SKM-1 (cell line): ENCODE measurements around the gene RPS14.
A peak's percentile ranks its signal among the peaks of the same experiment; 100 is the strongest.
"Not testable (repeated sequence)": the region's sequence is repeated elsewhere in the genome, so short reads cannot be mapped to it uniquely, and the experiment has no call there.

Experiments used
- DNase-seq: peaks from one replicate; lab custom pipeline; 2025; ENCODE audit not compliant: unreplicated experiment; lab: John Stamatoyannopoulos, UW

Gene RPS14

DNA sequence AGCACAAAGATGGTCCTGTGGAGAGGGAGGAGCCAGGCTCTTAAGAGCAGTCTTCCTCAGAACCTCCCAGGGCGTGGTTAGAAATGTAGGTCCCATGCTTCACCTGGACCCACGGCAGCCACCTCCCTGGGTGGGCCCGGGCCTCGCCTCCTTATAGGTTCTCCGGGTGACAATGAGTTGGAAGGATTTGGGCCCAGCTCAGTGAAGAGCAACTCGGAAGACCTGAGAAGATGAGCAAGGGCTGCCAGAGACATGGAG, 32.1 kb upstream of the RPS14 start:
- DNase-seq: no peak

DNA sequence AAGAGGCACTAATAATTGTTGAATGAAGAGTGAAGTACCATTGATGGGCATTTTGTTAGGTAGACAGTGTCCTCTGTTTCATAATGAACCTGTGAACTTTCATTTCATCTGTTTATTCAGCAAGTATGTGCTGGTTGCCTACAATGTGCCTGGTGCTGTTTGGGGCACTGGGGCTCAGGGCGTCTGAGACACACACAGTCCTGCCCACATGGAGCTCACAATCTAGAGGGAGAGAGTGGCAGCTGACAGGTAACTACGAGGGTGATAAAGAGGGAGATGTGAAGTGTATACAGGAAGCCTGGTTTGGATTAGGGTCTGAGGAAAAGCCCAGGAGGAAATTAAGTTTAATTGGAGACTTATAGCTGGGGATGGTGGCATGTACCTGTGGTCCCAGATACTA, 29.9 kb upstream of the RPS14 start:
- DNase-seq: no peak

DNA sequence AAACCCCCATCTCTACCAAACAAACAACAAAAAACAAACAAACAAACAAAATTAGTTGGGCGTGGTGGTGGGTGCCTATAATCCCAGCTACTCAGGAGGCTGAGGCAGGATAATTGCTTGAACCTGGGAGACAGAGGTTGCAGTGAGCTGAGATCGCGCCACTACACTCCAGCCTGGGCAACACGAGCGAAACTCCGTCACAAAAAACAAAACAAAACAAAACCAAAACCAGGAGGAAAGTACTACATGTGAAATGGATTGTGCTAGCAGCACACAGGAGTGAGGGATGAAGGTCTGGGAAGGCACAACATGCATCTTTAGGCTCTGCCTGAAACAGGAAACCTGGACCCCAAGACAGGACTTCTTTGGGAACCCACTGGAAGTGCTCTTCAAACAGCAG, 27.0 kb upstream of the RPS14 start:
- DNase-seq: not testable (repeated sequence)

DNA sequence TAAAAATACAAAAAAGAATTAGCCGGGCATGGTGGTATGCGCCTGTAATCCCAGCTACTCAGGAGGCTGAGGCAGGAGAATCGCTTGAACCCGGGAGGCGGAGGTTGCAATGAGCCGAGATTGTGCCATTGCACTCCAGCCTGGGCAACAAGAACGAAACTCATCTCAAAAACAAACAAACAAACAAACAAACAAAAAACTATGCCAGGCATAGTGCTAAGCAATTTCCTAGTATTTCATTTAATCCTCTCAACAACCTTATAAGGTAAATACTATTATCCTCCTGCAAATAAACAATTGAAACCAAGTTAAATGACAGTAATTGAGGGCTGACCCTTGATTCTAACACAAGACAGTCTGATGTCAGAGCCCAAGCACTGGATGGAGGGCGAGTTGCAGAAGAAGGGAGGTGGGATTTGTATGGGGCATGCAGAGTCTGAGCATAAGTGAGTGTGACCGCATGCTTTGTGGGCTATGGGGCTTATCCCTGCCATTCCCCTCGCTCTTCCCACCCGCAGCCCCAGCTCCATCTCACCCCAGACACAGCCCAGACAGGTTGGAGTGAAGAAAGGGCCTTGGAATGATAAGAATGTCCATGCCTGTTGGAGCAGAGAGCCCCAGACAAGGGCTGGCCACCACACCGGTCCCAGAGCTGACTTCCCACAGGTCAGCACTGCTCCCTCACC, 24.3 kb upstream of the RPS14 start:
- no peak for DNase-seq

DNA sequence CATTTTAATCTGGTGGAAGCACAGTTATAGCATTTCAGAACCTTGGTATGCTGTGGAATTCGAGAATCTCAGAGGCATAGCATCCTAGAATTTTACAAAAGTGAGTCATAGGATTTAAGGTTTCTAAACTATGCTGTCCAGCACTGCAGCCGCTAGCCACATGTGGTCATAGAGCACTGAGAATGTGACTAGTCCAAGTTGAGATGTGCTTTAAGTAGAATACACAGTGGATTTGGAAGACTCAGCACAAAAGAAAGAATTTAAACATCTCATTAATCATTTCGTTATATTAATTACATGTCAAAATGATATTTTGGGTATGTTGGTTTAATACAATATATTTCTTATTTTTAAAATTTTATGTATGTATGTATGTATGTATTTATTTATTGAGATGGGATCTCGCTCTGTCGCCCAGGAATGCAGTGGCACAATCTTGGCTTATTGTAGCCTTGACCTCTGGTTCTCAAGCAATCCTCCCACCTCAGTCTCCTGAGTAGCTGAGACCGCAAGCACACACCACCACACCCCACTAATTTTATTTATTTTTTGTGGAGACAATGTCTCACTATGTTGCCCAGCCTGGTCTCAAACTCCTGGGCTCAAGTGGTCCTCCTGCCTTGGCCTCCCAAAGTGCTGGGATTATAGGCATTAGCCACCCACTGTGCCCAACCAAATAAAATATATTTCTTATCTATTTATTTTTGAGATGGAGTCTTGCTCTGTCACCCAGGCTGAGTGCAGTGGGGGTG, 20.4 kb upstream of the RPS14 start:
- no peak for DNase-seq

DNA sequence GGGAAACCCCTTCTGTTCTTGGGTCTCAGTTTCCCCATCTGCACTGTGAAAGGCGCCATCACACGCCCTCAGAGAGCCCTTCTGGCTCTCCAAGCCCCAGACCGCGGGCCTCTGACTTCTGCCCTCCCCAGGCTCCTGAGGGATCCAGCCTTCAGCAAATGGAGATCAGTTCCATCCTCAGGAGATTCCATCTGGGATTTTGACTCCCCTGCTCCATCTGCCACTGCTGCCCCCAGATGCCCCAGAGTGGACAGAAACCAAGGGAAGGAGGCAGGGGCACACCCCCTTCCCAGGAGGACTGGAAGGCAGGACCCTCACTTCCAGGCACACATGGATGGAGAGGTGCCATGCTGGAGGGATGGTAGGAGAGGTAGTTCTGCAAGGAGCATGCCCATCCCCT, 18.7 kb upstream of the RPS14 start:
- no peak for DNase-seq

DNA sequence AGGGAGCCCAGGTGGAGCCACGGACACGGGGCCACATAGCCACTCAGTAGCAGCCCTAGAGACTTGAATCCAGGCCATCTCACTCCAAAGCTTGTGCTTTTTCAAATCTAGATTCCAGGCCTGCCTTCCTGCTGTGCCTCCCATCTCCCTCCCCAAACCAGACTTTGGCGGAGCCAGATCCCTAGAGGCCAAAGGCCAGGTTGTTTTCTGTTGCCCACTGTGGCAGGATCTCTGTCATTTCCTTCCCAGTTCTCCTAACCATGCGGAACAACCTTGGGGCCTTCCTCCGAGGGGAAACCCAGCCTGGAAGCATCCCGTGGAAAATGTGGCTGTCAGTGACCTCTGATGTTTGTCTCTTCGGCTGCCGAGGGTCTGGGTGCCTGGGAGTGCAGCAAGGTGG, 16.4 kb upstream of the RPS14 start:
- DNase-seq: no peak

DNA sequence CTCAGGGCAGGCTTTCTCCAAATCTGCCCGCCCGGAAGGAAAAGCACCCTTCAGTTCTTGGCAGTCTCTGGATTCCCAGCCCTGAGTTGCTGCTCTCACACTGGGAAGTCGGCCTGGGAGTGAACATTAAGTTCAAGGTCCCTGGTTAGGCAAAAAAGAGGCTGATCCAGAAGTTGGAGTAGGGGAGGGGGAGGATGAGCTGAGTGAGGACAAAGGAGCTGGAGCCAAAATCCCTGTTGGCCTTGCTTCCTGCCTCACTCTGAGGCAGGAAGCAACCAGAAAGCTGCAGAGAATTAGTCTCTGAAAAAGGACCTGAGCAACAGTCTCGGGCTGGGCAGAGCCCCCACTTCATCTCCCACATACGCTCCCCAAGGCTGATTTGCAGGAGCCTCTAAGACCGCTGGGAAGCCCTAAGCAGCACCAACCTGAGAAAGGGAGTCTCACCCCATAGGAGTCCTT, 15.0 kb upstream of the RPS14 start:
- no peak for DNase-seq

DNA sequence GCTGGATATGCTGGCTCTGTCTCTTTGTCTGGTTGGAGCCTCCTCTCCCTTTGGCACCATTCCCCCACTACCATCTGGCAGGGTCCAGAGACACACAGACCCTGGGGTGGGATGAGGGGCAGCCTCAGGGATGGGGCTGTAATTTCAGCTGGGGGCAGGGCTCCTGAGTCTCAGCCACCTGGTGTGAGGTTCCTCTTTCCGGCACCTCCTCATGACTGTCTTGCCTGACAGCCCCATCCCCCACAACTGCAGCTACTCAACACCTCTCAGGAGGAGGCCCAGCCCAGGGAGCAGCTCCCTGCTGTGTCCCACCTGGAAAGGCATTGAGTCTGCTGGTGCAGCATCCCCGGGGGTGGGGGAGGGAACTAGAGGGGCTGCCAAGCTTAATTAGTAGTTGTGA, 11.7 kb upstream of the RPS14 start:
- no peak for DNase-seq

DNA sequence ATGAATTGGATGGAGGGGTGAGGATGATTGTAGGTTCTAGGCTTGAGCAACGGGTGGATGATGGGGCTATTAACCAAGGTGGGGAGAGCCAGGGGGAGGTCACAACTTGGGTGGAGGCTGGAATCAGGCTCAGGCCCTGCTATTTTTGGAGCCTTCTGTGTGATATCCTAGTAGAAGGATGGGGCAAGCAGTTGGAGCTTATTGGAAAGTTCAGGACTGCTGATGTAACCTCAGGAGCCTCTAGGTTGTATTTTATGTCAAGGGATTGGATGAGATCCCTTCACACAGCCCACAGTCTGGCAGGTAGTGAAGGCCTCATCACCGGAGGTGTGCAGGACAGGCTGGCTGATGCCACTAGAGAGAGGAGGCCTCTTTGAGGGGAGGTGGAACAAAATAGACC, 11.2 kb upstream of the RPS14 start:
- no peak for DNase-seq

DNA sequence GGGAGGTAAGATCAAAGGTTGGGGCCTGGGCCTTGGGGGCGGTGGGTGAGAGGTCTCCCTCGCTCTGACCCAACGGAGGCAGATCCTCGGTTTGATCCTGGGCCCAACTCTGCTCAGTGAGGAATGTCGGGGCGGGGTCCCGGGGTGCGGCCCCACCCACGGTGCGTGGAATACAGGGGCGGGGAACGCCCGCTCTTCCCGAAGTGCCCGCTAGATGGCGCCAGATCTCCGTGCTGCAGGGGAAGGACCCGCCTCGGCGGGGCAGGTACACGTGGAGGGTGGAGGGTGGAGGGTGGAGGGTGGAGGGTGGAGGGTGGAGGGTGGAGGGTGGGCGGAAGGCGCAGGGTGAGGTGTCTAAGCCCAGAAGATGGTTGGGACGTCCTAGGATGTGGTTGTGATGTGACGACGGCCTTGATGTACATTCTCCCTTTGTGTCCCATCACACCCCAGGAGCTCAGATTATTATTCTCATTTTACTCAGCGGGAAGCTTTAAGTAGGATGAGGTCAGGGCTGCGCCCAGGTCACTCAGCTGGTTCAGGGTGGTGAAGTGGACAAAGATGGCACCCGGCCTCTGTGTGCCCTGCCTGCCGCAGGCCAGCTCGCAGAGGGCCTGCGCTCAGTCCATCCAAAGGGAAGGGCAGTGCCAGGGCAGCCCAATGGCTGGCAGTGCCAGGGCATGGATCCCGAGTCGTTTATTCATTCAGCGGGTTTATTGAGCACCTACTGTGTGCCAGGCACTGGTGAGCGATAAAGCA, 9.4 kb upstream of the RPS14 start:
- DNase-seq: no peak

DNA sequence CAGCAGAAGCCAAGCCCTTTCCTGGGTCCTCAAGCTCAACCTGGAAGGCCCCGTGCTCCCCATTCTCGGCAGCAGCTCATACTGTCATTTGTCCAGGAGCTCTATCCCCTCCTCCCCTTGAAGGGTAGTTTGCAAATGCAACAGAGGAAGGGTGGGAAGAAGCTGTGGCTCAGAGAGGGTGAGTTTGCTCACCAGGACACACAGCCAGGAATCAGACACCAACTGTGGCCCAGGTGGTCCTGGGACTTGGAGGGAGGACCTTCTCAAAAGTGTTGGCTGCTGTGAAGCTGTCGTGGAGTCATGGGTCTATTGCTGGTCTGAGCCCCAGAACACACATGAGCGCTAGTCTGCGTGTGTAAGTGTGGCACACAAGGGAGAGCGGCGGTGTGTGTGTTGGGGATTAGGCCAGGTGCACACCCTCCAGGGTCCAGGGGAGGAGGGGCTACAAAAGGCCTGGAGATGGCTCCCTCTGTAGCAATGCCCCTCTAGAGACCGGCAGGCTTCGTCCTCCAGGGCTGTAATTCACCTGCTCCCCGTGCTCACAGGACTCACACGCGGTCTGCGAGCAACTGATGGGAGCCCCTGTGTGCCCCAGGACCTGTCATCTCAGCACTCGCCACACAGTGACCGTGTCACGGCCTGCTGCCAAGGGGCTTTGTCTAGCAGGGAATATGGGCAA, 8.2 kb upstream of the RPS14 start:
- no peak for DNase-seq

DNA sequence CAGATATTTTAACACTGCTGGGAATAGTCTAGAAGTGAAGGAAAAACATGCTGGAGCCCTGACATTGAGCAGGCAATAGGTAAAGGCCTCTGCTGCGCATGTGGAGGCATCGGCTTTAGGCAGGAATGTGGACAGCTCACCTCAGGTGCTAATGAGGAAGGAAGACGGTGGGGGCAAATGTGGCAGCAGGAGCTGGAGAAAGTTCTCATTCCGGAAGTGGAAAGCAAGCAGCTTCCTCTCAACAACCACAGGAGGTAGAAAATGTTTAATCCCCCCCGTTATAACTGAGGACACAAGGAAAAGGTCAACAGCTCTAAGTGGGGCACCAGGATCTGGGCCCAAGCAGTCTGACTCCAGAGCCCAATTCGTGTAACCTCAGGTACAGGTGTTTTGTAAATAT, 7.6 kb upstream of the RPS14 start:
- DNase-seq: peak; percentile 46

DNA sequence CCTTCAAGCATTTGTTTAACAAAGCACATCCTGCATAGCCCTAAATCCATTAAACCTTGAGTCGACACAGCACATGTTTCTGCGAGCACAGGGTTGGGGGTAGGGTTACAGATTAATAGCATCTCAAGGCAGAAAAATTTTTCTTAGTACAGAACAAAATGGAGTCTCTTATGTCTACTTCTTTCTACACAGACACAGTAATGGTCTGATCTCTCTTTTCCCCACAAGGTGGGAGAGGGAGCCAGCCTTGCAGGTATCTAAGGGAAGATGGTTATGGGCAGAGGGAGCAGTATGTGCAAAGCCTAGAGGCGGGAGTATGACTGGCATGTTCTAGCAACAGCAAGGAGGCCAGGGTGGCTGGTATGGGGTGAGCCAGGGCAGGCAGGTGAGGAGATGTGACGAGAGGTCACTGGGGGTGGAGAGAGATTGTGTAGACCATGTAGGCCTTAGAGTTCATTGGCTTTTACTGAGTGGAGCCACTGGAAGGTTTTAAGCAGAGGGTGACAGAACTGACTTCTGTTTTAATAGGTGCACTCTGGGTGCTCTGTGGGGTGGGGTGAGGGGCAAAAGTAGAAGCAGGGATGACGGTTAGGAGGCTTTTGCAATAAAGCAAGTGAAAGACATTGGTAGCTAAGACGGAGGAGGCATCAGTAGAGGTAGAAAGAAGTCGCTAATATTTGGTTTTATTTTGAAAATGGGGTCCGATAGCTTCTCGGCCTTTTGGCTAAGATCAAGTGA, 5.1 kb upstream of the RPS14 start:
- DNase-seq: peak; percentile 66

DNA sequence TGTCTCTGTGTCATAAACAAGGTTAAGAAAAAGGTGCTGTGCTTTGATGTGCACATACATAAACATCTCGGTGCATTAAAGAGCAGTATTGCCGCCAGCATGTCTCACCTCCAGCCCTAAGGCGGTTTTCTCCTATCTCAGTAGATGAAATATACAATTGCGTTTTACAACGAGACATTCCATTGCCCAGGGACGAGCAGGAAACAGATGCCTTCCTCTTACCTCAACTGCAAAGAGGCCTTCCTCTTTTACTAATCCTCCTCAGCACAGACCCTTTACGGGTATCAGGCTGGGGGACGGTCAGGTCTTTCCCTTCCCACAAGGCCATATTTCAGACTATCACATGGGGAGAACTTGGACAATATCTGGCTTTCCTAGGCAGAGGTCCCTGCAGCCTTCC, 4.5 kb upstream of the RPS14 start:
- DNase-seq: peak; percentile 42

DNA sequence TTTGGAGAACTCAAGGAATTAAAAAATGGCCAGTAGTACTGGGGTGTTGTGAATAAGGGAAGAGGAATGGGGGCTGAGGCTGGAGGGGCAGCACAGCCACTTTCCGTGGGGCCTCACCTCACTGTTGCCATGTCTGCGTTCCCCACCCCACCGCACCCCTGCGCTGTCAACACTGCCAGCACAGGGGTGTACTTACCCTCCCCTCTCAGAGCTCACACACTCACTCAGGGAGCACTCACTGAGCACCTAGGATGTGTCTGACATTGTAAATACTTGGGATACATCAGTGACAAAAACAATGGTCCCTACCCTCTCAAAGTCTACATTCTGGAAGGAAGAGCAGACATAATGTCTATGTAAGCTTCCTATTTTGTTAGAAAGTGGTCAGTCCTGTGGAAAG, 3.4 kb upstream of the RPS14 start:
- no peak for DNase-seq

DNA sequence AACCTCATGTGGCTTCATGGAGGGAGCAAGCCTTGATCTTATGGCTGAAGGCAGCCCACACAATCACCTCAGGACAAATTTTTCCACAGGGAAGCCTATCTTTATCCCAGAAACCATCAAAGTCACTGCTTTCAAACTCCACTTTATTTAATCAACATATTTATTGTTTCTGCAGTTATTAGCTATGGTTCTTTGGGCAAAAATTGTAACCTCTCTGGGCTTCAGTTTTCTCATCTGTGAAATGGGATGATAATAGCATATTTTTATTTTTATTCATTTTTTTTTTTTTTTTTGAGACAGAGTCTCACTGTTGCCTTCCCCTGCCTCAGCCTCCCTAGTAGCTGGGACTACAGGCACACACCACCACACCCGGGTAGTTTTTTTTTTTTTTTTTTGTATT, 2.1 kb upstream of the RPS14 start:
- no peak for DNase-seq

DNA sequence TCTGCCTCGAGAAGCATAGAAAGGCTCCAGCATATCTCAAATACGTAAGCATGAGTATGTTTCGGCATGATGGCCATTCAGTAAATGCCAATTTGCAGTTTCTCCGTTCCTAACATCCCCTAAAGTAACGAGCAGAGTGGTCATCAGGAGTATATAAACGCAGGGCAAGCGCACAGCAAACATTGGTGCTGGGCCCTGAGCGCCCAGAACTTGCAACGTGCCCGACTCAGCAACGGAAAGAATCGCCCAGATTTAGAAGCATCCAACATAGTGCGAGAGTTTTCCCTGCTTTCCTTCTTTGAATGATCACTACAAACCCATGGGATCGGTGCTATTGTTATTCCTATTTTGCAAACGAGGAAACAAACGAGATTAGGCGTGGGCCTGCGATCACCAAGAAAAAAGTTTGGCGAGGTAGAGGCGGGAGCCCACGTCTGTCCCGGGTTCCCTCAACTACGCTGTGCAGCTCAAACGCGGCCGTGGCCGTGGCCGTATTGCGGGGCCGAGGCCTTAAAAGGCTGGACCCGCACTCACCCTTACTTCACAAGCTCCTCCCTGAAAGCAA, 505 bp downstream of the RPS14 start:
- DNase-seq: no peak

DNA sequence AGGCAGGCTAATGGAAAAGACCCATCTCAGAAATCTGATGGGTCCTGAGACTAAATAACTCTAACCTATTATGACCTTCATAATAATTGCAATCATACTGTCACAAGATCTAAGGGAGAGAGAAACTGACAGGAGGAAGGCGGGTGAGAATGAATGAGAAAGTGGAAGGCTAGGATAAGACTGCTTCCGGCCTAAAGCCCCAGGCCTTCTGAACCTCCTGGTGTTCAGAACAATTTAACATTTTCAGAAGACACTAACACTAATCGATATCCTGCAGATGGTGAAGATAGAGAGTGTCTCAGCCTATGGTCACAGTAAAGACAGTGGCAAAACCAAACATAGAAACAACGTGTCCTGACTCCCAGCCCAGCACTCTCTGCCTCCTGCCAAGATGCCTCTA, 1.2 kb downstream of the RPS14 start:
- no peak for DNase-seq

DNA sequence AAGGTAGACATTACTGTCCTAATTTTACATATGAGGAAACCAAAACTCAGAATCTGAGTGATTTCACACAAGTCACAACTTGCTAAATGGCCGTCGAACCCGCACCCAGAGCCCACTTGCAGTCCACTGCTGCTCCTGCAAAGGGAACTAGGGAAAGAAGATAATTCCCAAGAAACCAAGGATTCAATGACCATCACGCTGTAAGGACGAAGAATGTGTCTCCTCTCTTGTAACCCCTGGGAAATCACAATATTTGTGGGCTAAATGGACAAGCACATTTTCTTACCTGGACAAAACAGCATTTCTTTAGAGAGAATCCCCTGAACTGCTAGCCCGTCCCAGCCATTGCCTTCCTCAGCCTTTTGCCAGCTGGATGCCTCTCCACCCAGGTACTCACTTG, 2.4 kb downstream of the RPS14 start:
- DNase-seq: no peak

DNA sequence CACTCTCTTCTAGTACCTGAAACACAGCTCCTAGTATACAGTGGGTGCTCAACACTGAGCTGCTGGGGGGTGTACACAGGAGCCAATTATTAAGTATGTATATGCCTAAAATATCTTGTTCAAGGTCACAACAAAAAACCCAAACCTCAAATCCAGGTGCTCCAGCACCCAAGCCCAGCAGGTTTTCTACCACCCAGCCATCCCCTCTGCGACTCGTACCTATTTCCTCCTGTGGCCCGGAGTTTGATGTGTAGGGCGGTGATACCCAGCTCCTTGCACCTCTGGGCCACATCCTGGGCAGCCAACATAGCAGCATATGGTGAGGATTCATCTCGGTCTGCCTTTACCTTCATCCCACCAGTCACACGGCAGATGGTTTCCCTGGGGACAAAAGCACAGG, 3.0 kb downstream of the RPS14 start:
- DNase-seq: no peak
